GM19452 (cell line): ENCODE results near the gene GPR141.
"Not testable (repeated sequence)": the region's sequence is repeated elsewhere in the genome, so short reads cannot be mapped to it uniquely, and the experiment has no call there.

Experiments
- ATAC-seq: cut with Tn5 transposase; IDR thresholded peaks from one replicate; pipeline ENCODE4 v1.9.1; 2021; ENCODE audit not compliant: unreplicated experiment

The GPR141 gene

DNA sequence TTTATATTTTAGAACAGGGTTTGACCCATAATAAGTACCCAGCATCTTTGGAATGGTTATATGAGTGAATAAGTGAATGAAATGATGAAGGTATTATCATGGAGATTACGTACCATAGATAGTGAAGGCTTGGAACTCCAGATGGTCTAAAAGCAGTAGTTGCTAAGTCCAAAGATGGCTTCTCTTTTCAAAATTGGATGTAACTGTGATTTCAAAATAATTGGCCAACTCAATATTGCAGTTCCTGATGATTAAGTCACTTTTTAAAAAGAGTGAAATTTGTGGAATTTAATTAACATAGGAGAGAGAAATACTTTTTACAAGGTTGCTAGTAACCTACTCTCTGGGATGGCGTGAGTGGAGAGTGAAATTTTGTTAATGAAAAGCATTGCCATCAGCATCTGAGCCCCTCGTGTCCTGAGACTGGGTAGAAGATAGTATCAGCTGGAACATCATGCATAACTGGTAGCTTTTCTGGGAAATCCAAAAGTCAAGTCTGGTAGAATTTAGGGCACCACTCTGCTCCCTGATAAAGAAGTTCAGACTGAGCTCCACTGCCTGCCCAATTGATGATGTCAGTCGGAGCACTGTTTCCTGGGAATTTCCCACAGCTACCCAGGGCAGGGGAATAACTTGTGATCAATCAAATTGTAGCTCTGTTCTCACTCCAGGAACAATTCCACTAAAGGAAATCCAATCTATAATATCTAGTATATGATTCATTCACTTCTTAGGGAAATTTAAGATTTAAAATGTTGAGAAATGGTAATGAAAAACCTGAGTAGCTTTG is 3.2 kb downstream of the GPR141 start:
- no peak for ATAC-seq

GRCh38 chr7:37690206-37690605 is 6.6 kb downstream of the GPR141 start:
- no peak for ATAC-seq

DNA sequence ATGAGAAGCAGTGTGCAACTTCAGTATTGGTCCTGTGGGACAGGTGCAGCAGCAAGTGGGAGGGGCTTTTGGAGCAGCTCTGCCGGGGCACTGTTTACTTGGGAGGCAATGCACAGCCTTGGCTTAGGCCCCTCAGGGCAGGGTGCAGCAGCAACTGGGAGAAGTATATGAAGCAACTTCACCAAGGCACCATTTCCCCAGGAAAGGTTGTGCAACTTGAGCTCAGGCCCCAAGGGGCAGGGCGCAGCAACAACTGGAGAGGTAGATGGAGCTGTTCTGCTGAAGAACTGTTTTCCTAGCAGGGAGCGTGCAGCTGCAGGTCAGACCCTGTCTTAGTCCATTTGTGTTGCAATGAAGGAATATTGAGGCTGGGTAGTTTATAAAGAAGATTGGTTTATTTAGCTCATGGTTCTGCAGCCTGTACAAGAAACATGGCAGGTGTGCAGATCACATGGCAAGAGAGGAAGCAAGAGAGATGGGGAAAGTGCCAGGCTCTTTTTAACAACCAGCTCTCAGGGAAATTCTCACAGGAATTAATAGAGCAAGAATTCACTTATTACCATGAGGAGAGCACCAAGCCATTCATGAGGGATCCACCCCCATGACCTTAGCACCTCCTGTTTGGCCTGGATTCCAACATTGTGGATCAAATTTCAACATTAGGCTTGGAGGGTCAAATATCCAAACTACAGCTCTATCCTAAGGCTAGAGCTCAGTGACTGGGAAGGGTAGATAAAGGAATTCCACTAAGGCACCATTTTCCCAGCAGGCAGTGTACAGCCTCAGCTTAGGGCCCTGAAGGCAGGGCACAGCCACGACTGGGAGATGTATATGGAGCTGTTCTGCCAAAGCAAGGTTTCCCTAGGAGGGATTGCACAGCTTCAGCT is 10.9 kb downstream of the GPR141 start:
- ATAC-seq = no peak

GRCh38 chr7:37698276-37698675 is 14.7 kb downstream of the GPR141 start:
- ATAC-seq = no peak

- no peak for ATAC-seq
Measured at GRCh38 chr7:37698782-37699181, 15.2 kb downstream of the GPR141 start.

GRCh38 chr7:37701769-37702168 is 18.2 kb downstream of the GPR141 start:
- ATAC-seq = no peak

DNA sequence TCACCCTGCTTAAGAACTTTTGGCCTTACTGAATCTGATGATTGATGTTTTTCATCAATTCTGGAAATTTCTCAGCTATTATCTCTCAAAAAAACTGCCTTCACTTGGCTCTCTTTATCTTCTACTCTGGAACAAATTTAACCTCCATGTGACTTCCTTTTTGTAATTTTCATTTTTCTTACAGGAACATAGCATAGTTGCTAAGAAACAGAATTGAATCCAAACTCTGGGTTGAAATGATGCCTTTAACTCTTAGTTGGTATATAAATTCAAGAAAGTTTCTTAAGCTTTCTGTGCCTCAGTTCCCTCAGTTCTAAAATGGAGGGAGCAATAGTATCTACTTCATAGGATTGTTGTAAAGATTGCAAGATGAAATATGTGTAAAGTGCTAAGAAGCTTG is 19.8 kb downstream of the GPR141 start:
- ATAC-seq = no peak

- not testable (repeated sequence) for ATAC-seq
Measured at GRCh38 chr7:37704328-37704833, 20.8 kb downstream of the GPR141 start.

DNA sequence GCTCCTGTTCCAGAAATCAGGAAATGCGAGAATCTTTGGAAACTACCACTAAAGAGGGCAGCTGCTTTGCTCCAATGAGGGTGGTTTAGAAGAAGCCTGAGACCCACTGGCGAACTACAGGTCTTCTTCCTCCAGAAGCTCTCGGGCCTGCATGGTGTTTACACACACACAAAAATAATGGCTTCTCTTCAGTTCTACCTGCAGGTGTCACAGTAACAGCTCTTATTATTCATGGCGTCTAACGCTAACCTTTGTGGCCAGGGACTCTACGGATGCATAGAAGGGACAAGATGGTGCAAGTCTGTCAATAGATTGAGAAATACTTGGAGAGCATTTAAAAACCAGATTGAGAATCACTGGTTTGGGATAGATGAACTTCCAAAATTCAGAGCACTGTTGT is 22.4 kb downstream of the GPR141 start:
- ATAC-seq = no peak

- no peak for ATAC-seq
Measured at GRCh38 chr7:37706804-37707203, 23.2 kb downstream of the GPR141 start.

- ATAC-seq = no peak
Measured at GRCh38 chr7:37707754-37708485, 24.4 kb downstream of the GPR141 start.

GRCh38 chr7:37709631-37710509 is 26.3 kb downstream of the GPR141 start:
- peak; percentile 95 for ATAC-seq

DNA sequence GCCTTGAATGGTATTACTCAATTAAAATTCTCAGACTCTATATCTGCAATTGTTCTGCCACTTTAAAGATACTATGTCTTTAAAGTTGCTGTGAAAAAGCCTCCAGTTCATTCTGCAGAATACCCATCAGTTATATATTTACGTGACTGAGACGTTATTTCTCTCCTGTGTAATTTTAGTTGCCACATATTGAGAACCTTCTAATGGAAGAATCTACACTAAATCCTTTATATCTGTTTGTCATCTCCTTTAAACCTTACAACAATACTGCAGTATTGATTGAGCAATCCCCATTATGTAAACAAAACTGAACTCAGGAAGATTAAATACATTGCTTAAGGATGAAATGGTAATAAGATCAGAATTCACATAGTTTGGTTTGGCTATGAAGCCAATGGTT is 30.0 kb downstream of the GPR141 start:
- no peak for ATAC-seq

- ATAC-seq = no peak
Measured at GRCh38 chr7:37714606-37715005, 31.0 kb downstream of the GPR141 start.

DNA sequence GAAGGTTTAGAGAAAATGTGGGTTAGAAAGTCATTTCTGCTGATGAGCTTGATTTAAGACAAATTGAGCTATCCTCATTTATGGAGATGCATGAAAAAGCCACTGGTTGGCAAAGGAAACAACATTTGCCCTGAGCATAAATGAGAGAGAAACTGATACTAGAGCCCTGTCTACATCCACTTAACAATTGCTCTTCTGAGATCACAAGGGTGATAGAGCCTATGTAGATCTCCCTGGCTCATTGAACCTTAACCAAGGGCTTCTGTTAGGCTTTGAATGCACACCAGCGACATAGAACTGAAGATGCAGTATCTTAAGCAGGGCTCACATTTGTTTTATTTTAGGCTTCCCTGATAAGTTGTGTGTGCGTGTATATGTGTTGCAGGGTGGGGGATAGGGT is 35.0 kb downstream of the GPR141 start:
- peak; percentile 69 for ATAC-seq

DNA sequence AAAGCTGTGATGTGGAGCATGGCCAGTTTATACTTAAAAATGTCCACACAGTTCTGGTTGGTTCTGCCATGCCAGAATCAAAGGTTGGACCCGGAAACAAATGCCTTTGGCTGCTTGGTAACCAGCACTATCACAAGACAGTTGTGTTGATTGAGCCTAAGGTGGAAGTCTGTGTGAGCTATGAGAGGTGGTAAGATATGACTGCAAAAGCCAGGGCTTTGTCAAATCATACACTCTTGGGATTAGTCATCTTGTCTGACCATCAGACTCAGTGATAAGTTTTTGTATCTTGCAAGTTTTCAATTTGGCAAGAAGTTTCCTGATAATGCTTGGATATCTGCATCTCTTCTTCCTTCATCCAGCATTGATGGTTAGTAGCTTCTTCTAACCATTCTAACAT is 35.5 kb downstream of the GPR141 start:
- peak; percentile 84 for ATAC-seq

DNA sequence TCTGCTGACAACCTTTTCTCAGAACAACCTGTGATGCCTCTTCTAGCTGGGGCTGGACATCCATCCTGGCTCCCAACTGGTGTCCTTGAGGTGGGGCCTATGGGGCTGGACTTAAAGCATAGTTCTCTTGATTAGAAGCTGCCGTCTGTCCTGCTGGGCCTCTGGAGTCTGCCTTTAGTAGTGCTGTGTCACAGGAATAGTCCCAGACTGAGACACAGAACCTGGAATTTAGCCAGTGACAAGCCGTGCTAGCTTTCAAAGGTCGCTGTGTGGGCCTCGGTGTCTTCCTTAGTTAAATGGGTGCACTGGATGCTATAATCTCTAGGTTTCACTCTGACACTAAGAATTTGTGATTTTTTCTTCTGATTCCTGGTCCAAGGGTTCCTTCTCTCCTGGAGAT is 41.2 kb downstream of the GPR141 start:
- ATAC-seq = no peak

DNA sequence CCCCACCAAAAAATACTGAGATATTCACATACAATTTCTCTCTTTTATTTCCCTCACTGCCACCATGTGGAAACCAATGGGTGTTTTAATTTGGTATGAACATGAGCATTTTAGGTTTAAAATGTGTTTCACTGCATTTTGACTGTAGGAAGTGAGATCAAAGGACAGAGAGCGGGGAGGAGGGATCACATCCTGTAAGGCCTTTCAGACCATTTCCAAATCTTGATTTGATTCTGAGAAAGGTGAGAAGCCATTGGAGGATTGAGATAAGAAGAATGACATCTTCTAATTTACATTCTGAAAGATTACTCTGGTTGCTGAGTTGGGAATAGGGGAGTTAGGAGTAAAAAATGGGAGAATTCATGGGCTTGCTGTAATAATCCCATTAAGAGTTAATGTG is 42.5 kb downstream of the GPR141 start:
- no peak for ATAC-seq

GRCh38 chr7:37728747-37729146 is 45.2 kb downstream of the GPR141 start:
- no peak for ATAC-seq

GRCh38 chr7:37729181-37729580 is 45.6 kb downstream of the GPR141 start:
- no peak for ATAC-seq
